Measurements from ENCODE around the gene VAMP2.

GRCh38 chr17:8209907-8210760 is 47.4 kb upstream of the VAMP2 start, which contains the start of gene AURKB:
- TF ChIP-seq CTCF (IDR thresholded peaks at IDR 0.05) (no peak), ZFX (IDR thresholded peaks at IDR 0.05; ENCODE audit: borderline replicate concordance) (no peak)

Measured in 22Rv1 (cell line).